ENCODE data around the gene ARHGAP15. TPM values are rescaled to one million over a fixed set of nuclear protein-coding genes. Genes with fewer than 3 reads are reported as not detected.

The ARHGAP15 gene
- total and polyA plus RNA-seq, 2 experiments from 2014 or later: 0.26 TPM; not detected in 1

DNA sequence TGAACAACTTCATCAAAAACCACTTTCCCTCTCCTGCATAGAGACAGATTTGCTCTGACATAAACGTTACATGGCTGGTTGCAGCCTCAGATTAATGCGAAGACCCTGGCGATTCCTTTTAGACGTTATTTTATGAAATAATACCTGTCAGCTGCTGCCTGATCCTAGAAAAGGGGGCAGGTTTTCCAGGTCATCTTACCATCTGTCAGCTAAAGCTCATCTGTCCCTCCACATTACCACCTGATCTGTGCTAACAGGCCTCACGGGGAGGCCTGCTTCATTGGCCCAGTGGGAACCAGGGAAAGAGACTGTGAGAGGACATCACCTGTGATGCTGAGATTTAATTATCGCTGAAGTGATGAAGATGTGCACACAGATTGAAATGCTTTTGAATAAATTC is 261.0 kb downstream of the ARHGAP15 start:
- H3K27ac Mint-ChIP-seq: no peak overlapping the region
- no peaks in the 10 kb centered on the region for H3K27me3 ChIP-seq (ENCODE audit: insufficient read depth)
- no peaks in the 10 kb centered on the region for H4K20me1 ChIP-seq (replicated peaks; ENCODE audit: insufficient read depth)
- H3K9me3 Mint-ChIP-seq: no peaks in the 10 kb centered on the region
- H3K9me2 ChIP-seq (ENCODE audit: insufficient read depth): no peaks in the 10 kb centered on the region
- peaks cover 16% of the 10 kb centered on the region for H3K4me1 Mint-ChIP-seq
- H3K79me2 ChIP-seq (replicated peaks; ENCODE audit: insufficient read depth): no peaks in the 10 kb centered on the region
- peak; percentile 70 for ATAC-seq
- no peaks in the 10 kb centered on the region for H3K4me1 ChIP-seq (ENCODE audit: insufficient read depth)
- H3F3A ChIP-seq (replicated peaks; ENCODE audit: low read depth): no peaks in the 10 kb centered on the region
- H3K36me3 ChIP-seq (ENCODE audit: insufficient read depth): no peaks in the 10 kb centered on the region
- 0 out of 2 replicates have a peak overlapping the region, but pooled peaks have one; percentile 18 for H2AFZ ChIP-seq
- H3K27ac ChIP-seq (ENCODE audit: low read depth): no peak overlapping the region
- H3K36me3 Mint-ChIP-seq (ENCODE audit: low read depth): no peaks in the 10 kb centered on the region
- TF ChIP-seq, protein P1, sequence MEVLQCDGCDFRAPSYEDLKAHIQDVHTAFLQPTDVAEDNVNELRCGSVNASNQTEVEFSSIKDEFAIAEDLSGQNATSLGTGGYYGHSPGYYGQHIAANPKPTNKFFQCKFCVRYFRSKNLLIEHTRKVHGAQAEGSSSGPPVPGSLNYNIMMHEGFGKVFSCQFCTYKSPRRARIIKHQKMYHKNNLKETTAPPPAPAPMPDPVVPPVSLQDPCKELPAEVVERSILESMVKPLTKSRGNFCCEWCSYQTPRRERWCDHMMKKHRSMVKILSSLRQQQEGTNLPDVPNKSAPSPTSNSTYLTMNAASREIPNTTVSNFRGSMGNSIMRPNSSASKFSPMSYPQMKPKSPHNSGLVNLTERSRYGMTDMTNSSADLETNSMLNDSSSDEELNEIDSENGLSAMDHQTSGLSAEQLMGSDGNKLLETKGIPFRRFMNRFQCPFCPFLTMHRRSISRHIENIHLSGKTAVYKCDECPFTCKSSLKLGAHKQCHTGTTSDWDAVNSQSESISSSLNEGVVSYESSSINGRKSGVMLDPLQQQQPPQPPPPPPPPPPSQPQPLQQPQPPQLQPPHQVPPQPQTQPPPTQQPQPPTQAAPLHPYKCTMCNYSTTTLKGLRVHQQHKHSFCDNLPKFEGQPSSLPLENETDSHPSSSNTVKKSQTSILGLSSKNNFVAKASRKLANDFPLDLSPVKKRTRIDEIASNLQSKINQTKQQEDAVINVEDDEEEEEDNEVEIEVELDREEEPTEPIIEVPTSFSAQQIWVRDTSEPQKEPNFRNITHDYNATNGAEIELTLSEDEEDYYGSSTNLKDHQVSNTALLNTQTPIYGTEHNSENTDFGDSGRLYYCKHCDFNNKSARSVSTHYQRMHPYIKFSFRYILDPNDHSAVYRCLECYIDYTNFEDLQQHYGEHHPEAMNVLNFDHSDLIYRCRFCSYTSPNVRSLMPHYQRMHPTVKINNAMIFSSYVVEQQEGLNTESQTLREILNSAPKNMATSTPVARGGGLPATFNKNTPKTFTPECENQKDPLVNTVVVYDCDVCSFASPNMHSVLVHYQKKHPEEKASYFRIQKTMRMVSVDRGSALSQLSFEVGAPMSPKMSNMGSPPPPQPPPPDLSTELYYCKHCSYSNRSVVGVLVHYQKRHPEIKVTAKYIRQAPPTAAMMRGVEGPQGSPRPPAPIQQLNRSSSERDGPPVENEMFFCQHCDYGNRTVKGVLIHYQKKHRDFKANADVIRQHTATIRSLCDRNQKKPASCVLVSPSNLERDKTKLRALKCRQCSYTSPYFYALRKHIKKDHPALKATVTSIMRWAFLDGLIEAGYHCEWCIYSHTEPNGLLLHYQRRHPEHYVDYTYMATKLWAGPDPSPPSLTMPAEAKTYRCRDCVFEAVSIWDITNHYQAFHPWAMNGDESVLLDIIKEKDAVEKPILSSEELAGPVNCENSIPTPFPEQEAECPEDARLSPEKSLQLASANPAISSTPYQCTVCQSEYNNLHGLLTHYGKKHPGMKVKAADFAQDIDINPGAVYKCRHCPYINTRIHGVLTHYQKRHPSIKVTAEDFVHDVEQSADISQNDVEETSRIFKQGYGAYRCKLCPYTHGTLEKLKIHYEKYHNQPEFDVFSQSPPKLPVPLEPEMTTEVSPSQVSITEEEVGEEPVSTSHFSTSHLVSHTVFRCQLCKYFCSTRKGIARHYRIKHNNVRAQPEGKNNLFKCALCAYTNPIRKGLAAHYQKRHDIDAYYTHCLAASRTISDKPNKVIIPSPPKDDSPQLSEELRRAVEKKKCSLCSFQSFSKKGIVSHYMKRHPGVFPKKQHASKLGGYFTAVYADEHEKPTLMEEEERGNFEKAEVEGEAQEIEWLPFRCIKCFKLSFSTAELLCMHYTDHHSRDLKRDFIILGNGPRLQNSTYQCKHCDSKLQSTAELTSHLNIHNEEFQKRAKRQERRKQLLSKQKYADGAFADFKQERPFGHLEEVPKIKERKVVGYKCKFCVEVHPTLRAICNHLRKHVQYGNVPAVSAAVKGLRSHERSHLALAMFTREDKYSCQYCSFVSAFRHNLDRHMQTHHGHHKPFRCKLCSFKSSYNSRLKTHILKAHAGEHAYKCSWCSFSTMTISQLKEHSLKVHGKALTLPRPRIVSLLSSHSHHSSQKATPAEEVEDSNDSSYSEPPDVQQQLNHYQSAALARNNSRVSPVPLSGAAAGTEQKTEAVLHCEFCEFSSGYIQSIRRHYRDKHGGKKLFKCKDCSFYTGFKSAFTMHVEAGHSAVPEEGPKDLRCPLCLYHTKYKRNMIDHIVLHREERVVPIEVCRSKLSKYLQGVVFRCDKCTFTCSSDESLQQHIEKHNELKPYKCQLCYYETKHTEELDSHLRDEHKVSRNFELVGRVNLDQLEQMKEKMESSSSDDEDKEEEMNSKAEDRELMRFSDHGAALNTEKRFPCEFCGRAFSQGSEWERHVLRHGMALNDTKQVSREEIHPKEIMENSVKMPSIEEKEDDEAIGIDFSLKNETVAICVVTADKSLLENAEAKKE (CRISPR knock-in tag; IDR thresholded peaks at IDR 0.05): no peak
- TF ChIP-seq REST (IDR thresholded peaks at IDR 0.05; ENCODE audit: unreplicated experiment) (no peak), NANOG (IDR thresholded peaks at IDR 0.05; ENCODE audit: borderline replicate concordance) (no peak), JUNB (IDR thresholded peaks at IDR 0.05; ENCODE audit: unreplicated experiment) (no peak), ZNF331 (CRISPR knock-in tag; IDR thresholded peaks at IDR 0.05; ENCODE audit: low read depth) (no peak), EZH2phosphoT487 (IDR thresholded peaks at IDR 0.05; ENCODE audit: unreplicated experiment) (no peak), ZNF114 (CRISPR knock-in tag; IDR thresholded peaks at IDR 0.05) (no peak), CREB1 (CRISPR knock-in tag; IDR thresholded peaks at IDR 0.05; ENCODE audit: low read depth) (no peak), STAT1 (IDR thresholded peaks at IDR 0.05; ENCODE audit: unreplicated experiment) (no peak), POLR2AphosphoS5 (IDR thresholded peaks at IDR 0.05; ENCODE audit: low read depth) (no peak), EZH2 (IDR thresholded peaks at IDR 0.05; ENCODE audit: low read depth, unreplicated experiment) (no peak)
- TF ChIP-seq, protein P2, sequence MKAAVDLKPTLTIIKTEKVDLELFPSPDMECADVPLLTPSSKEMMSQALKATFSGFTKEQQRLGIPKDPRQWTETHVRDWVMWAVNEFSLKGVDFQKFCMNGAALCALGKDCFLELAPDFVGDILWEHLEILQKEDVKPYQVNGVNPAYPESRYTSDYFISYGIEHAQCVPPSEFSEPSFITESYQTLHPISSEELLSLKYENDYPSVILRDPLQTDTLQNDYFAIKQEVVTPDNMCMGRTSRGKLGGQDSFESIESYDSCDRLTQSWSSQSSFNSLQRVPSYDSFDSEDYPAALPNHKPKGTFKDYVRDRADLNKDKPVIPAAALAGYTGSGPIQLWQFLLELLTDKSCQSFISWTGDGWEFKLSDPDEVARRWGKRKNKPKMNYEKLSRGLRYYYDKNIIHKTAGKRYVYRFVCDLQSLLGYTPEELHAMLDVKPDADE (IDR thresholded peaks at IDR 0.05): no peak
- TF ChIP-seq, protein P3, sequence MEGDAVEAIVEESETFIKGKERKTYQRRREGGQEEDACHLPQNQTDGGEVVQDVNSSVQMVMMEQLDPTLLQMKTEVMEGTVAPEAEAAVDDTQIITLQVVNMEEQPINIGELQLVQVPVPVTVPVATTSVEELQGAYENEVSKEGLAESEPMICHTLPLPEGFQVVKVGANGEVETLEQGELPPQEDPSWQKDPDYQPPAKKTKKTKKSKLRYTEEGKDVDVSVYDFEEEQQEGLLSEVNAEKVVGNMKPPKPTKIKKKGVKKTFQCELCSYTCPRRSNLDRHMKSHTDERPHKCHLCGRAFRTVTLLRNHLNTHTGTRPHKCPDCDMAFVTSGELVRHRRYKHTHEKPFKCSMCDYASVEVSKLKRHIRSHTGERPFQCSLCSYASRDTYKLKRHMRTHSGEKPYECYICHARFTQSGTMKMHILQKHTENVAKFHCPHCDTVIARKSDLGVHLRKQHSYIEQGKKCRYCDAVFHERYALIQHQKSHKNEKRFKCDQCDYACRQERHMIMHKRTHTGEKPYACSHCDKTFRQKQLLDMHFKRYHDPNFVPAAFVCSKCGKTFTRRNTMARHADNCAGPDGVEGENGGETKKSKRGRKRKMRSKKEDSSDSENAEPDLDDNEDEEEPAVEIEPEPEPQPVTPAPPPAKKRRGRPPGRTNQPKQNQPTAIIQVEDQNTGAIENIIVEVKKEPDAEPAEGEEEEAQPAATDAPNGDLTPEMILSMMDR (conservative IDR thresholded peaks at IDR 0.05; ENCODE audit: low read depth in 2 of 2): no peak
- no peak overlapping the region for H3K4me3 ChIP-seq
- no peak overlapping the region for H3K4me3 Mint-ChIP-seq
- no peaks in the 10 kb centered on the region for H3K27me3 Mint-ChIP-seq (ENCODE audit: insufficient read depth, low read depth, poor library complexity)
- no peak overlapping the region for H3K4me2 ChIP-seq
- DNase-seq (ENCODE audit: low spot score): no peak

Data from GM23338 (cell line).